IPS DF 6.9 (cell line): Measurements from ENCODE around the gene GRM4.

Experiments used
- DNase-seq: peaks from one replicate; pipeline ENCODE4 v3.0.0-alpha.2; 2013; ENCODE audit warnings: low read depth, low spot score
- H3K27ac ChIP-seq: one replicate; pipeline ENCODE4 v1.5.1; 2013; ENCODE audit warnings: low read length, control low read depth
- H3K27me3 ChIP-seq: 2 replicates; pipeline ENCODE4 v1.6.1; 2013; ENCODE audit warnings: mild to moderate bottlenecking, low read length; ENCODE audit not compliant: control insufficient read depth, insufficient read depth
- H3K36me3 ChIP-seq: 2 replicates; pipeline ENCODE4 v1.6.1; 2013; ENCODE audit warnings: low read length; ENCODE audit not compliant: control insufficient read depth, insufficient read depth
- H3K4me1 ChIP-seq: 2 replicates; pipeline ENCODE4 v1.6.1; 2013; ENCODE audit warnings: low read length; ENCODE audit not compliant: control insufficient read depth, insufficient read depth
- H3K4me3 ChIP-seq: 2 replicates; pipeline ENCODE4 v1.5.1; 2013; ENCODE audit warnings: mild to moderate bottlenecking, low read length
- H3K9me3 ChIP-seq: 2 replicates; pipeline ENCODE4 v1.6.1; 2013; ENCODE audit warnings: low read length, inconsistent platforms; ENCODE audit not compliant: control insufficient read depth, insufficient read depth
- WGBS: extraction: QIAGEN DNeasy Blood & Tissue Kit; methylation state at CpG from one replicate; pipeline ENCODE4 v1.1.7; 2013; ENCODE audit warnings: mixed read lengths, missing lambda C conversion rate; ENCODE audit not compliant: insufficient read length, insufficient coverage; 5-methylcytosine and 5-hydroxymethylcytosine counted together

The GRM4 gene

DNA sequence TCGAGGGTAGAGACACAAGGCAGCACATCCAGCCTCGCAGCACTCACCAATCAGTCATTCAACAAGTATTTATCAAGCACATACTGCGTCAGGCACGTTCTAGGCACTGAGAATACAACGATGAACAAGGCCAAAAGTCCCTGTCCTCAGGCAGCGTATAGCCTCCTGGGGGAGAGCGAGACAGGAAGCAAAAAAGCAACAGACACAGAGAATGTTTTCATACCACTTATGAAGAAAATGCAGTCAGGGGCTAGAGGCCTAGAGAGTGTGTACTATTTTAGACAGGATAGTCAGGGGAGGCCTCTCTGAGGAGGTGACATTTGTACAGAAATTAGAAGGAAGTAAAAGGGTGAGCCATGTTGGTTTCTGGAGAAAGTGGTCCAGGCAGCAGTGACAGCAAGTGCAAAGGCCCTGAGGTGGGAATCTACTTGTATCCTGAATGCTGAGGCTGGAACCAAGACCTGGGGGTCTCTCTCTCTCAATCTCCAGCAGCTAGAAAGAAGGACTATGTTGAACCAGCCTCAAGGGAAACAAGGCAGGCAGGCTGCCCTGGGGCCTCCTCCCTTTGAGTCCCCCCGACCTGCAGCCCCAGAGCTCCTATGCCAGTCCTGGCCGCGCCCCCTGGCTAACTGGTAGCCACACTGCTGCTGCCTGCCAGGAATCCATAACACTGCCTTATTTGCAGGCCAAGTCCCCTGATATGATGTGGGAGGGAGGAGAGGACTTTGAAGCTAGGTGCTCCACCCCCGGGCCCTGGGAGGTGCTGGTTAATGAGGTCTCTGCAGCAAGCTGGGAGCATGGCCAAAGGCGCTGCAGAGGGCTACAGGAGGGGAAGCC is 151.2 kb downstream of the GRM4 start:
- no CpG with 5 or more reads among the region's 12 CpGs for WGBS
- H3K27ac ChIP-seq = no peak overlapping the region
- H3K4me1 ChIP-seq = no peaks in the 10 kb centered on the region
- H3K9me3 ChIP-seq = no peaks in the 10 kb centered on the region
- no peaks in the 10 kb centered on the region for H3K36me3 ChIP-seq
- no peak for DNase-seq
- H3K4me3 ChIP-seq = no peak overlapping the region
- no peaks in the 10 kb centered on the region; the same call in 1 of the 2 replicates for H3K27me3 ChIP-seq

DNA sequence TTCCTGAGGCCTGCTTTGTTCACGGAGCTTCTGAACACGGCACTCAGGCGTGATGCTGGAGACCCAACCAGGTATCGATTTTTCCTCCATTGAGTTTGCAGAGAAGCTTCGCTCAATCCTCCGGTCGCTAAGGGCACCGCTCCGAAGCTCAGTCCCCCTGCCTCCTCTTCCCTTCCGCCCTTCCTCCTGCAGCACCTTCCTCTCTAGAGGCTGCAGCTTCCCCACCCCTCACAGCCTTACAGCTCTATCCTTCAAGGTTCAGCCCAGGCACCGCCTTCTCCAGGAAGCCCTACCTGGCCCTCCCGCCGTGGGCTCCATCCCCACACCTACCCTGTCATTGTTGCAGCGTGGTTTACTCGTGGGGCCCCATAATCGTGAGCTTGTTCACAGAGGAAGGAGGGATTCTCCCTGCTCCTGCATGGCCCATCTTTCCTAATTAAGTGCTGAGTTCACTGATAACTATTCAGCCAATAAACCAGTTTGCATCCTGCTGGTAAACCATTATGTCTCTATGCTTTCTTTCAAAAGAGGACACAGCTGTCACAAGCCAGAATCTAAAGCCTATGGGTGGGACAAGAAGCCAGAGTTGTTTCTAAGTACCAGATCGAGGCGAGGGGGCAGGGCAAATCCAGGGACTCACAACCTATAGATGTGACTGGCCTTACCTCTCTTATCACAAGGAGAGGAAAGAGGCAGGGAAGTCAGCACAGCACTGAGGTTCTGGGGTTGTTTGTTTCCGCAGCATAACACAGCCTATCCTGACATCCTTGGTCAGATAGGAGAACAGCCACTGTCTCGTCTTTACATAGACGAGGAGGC is 152.0 kb downstream of the GRM4 start:
- H3K9me3 ChIP-seq = no peaks in the 10 kb centered on the region
- H3K36me3 ChIP-seq = no peaks in the 10 kb centered on the region
- H3K27ac ChIP-seq = no peak overlapping the region
- no peak for DNase-seq
- H3K27me3 ChIP-seq = no peaks in the 10 kb centered on the region
- no peaks in the 10 kb centered on the region for H3K4me1 ChIP-seq
- no CpG with 5 or more reads among the region's 21 CpGs for WGBS
- no peak overlapping the region for H3K4me3 ChIP-seq

DNA sequence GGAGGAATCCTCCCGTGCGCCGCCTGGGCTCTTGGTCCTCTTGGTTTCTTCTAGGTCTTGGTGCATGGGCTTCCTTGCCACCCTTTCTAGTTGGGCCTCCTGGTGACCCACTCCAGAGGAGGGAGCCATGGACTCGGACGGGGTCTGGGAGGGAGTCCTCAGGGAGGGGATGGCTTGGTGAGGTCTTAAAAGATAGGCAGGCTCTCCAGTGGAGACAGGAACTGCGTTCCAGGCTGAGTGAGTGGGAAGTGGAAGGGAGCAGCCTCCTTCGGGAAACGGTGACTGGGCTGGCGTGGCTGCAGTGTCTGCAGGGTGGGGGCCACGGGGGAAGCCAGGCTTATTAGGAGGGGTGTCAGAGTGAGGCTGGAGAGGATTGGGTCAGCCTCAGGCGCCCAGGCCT is 152.8 kb downstream of the GRM4 start:
- Histone ChIP-seq H3K27me3 (no peaks in the 10 kb centered on the region), H3K27ac (no peak overlapping the region), H3K4me1 (no peaks in the 10 kb centered on the region), H3K4me3 (no peak overlapping the region), H3K9me3 (no peaks in the 10 kb centered on the region), H3K36me3 (no peaks in the 10 kb centered on the region)
- no CpG with 5 or more reads among the region's 11 CpGs for WGBS
- no peak for DNase-seq

DNA sequence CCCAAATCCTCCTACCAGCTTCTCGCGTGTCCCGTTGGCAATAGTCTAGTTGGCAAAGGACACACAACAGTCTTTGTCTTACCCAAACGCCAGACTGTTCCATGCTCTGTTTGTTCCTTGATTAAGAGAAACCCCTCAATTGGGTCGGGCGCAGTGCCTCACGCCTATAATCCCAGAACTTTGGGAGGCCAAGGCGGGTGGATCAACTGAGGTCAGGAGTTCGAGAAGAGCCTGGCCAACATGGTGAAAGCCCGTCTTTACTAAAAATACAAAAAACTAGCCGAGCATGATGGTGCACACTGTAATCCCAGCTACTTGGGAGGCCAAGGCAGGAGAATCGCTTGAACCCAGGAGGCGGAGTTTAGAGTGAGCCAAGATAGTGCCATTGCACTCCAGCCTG is 153.7 kb downstream of the GRM4 start:
- no CpG with 5 or more reads among the region's 13 CpGs for WGBS
- Histone ChIP-seq H3K36me3 (no peaks in the 10 kb centered on the region), H3K4me1 (no peaks in the 10 kb centered on the region), H3K4me3 (no peak overlapping the region), H3K27me3 (no peaks in the 10 kb centered on the region), H3K27ac (no peak overlapping the region), H3K9me3 (no peaks in the 10 kb centered on the region)
- no peak for DNase-seq

DNA sequence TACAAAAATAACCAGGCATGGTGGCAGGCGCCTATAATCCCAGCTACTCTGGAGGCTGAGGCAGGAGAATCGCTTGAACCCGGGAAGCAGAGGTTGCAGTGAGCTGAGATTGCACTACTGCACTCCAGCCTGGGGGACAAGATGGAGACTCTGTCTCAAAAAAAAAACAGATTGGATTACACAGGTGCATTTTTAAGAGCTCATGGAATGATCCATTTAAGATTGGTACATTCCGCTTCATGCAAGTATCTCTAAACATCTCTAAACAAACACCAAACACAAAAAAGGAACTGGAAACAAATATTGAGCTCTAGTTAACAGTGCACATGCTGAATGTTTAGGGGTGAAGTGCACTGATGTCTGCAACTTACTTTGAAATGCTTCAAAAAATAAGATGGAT is 154.3 kb downstream of the GRM4 start:
- no peaks in the 10 kb centered on the region for H3K27me3 ChIP-seq
- no peaks in the 10 kb centered on the region for H3K36me3 ChIP-seq
- no peak overlapping the region for H3K27ac ChIP-seq
- no peak for DNase-seq
- H3K9me3 ChIP-seq = no peaks in the 10 kb centered on the region
- no peaks in the 10 kb centered on the region for H3K4me1 ChIP-seq
- no CpG with 5 or more reads among the region's 4 CpGs for WGBS
- no peak overlapping the region for H3K4me3 ChIP-seq

DNA sequence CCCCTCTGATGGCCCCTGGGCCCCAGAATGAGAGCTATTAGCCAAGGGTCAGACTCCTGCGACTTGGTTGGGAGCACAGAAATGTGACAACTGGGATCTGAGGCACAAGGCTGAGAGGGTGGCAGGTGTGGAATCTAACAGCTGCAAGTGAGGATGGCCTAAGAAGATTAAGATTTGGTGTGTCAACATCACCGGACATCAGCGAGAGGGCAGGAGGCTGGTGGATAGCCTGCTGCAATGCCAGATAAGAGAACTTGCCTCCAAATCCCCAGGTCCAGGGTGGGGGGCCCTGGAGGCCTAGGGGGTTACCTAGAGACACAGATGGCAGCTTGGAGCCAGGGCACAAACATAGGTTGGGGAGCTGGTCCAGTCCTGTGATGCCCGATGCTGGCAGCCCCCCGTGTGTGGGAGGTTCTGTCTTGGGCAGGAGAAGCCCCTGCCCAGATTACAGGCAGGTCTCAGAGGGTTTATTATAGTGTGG is 155.8 kb downstream of the GRM4 start:
- Histone ChIP-seq H3K4me1 (no peaks in the 10 kb centered on the region), H3K9me3 (no peaks in the 10 kb centered on the region), H3K27ac (no peak overlapping the region), H3K4me3 (no peak overlapping the region), H3K36me3 (no peaks in the 10 kb centered on the region), H3K27me3 (no peaks in the 10 kb centered on the region)
- no CpG with 5 or more reads among the region's 5 CpGs for WGBS
- no peak for DNase-seq

DNA sequence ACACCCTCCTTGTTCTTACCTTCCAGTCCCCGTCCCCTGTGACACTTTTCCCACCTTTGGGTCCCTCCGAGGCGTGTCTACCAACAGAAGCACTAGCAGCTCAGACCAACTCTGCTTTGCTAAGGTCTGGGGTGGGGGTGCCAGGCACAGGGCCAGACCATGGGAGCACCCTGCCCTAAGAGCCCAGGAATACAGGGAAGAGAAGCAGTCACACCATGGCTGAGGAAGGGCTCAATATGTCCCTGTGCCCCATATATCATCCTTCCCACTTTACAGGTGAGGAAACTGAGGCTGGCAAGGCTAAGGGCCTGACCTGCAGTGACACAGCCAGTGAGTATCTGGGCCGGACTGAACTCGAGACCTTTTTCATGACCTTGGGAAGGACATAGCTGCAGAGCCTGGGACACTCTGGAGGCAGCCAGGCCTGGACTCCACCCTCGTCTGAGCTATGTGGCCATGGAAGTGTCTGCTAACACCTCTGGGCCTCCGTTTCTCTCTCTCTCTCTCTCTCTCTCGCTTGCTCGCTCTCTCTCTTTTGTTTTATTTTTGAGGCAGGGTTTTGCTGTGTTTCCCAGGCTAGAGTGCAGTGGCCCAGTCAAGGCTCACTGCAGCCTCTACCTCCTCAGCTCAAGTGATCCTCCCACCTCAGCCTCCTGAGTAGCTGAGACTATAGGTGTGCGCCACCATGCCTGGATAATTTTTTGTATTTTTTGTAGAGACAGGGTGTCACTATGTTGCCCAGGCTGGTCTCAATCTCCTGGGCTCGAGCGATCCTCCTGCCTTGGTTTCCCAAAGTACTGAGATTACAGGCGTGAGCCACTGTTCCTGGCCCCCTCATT is 156.7 kb downstream of the GRM4 start:
- no peak for DNase-seq
- H3K36me3 ChIP-seq = no peaks in the 10 kb centered on the region
- H3K4me3 ChIP-seq = no peak overlapping the region
- no CpG with 5 or more reads among the region's 13 CpGs for WGBS
- H3K4me1 ChIP-seq = no peaks in the 10 kb centered on the region
- no peak overlapping the region for H3K27ac ChIP-seq
- H3K27me3 ChIP-seq = no peaks in the 10 kb centered on the region
- H3K9me3 ChIP-seq = no peaks in the 10 kb centered on the region

DNA sequence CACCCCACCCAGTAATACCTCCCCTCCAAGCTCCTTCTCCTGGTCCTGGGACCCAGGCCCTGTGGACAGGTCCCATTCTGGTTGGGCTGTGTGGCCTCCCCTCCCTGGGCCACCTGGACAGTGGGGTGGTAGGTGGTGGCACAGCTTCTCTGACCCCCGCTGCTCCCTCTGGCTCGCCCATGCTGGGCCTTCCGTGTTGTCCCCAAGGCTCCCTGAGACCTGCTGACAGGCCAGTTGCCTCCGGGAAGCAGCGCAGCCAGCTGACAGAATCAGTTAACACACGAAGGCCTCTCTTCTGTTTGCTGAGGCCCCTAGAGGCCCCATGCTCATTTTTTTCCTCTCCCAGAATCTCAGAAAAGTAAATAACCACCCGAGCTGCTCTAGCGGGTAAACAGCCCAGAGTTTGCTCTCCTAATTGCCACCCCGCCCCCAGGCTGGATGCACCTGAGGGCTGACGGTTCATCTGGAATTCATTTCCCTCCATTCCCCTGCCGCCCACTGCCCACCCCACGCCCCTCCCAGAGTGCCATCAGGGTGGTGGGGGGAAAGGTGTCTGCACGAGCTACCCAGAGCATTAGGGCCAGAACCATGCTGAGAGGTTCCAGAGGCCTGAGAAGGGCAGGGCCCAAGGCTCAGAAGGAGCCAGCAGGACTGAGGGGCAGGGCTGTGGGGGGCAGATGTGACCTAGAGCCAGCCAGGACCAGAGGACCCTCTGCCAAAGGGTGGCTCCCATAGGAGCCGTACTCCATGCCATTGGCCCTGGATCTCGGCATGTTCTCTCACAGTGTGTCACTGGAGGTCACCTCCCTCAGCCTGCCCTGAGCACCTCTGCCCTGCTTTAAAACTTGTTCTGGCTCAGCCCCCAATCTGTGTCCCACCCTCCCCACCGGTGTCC is 157.5 kb downstream of the GRM4 start:
- no CpG with 5 or more reads among the region's 16 CpGs for WGBS
- no peaks in the 10 kb centered on the region for H3K27me3 ChIP-seq

DNA sequence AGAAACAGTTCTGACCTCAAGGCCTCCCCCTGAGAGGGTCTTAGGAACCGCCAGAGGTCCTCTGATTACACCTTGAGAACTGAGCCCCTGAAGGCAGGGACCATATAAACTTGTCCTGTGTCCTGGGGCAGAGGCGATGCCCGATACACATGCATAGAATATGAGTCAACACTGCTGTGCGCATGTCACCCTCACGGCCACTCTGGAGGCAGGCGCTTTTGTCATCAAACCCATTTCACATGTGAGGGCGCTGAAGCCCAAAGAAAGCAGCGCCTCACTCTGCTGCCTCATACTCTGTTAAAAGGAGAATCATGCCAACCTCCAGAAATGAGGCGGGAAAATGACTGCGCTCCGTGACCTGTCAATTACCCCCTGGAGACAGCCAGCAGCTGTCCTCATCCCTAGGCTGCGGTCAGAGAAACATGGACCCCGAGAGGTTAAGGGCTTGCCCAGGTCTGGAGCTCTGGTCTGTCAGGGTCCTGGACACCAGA is 158.3 kb downstream of the GRM4 start:
- no CpG with 5 or more reads among the region's 13 CpGs for WGBS
- H3K4me1 ChIP-seq = no peaks in the 10 kb centered on the region
- H3K4me3 ChIP-seq = no peak overlapping the region
- no peaks in the 10 kb centered on the region for H3K36me3 ChIP-seq
- no peaks in the 10 kb centered on the region for H3K27me3 ChIP-seq
- DNase-seq = no peak
- no peaks in the 10 kb centered on the region for H3K9me3 ChIP-seq
- H3K27ac ChIP-seq = no peak overlapping the region

More for the DNA sequence above, 157.5 kb downstream of the GRM4 start:
- DNase-seq = no peak
- no peak overlapping the region for H3K4me3 ChIP-seq
- no peaks in the 10 kb centered on the region for H3K4me1 ChIP-seq
- H3K36me3 ChIP-seq = no peaks in the 10 kb centered on the region
- H3K9me3 ChIP-seq = no peaks in the 10 kb centered on the region
- H3K27ac ChIP-seq = no peak overlapping the region
